CD4-positive, alpha-beta T cell (primary cell): ENCODE results near the gene NRL. TPM values are rescaled to one million over a fixed set of nuclear protein-coding genes. Genes with fewer than 3 reads are reported as not detected.
"Not testable (repeated sequence)": the region's sequence is repeated elsewhere in the genome, so short reads cannot be mapped to it uniquely, and the experiment has no call there.

Experiments
- ATAC-seq: fragments of 200-7000 bp; cut with Tn5 transposase; one replicate; pipeline ENCODE4 v1.10.0; 2022; ENCODE audit warnings: mild to moderate bottlenecking; ENCODE audit not compliant: poor library complexity
- CTCF ChIA-PET: fragments of 350-600 bp; sonication (Branson Sonifier 250); formaldehyde crosslinking; loops from one replicate; lab custom pipeline; 2021; ENCODE audit warnings: antibody characterized with exemption, inconsistent platforms; lab: Charles Lee
- POLR2A ChIA-PET: fragments of 350-600 bp; sonication (Branson Sonifier 250); formaldehyde crosslinking; loops from one replicate; lab custom pipeline; 2021; ENCODE audit warnings: antibody characterized with exemption, inconsistent platforms; lab: Charles Lee
- DNase-seq, 14 experiments: peaks; one replicate each; pipeline ENCODE4 v3.0.0-alpha.2; 2013 to 2020; ENCODE audit warnings: mixed read lengths in 2 of 14
- H3K27ac ChIP-seq, 2 donors: one replicate each; pipeline versions ENCODE4 v1.5.1 to v1.7.0; 2013; ENCODE audit warnings: low read length in 2 of 2, low read depth in 1 of 2, mild to moderate bottlenecking in 1 of 2
- H3K27me3 ChIP-seq, 2 experiments: 1 replicate in 1 of 2; 2 replicates in 1 of 2; pipeline versions ENCODE4 v1.6.1 to v1.7.0; 2013; ENCODE audit warnings: low read length in 2 of 2, control low read depth in 1 of 2, mild to moderate bottlenecking in 1 of 2, moderate library complexity in 1 of 2; ENCODE audit not compliant: insufficient read depth in 2 of 2, control insufficient read depth in 1 of 2
- H3K36me3 ChIP-seq: one replicate; pipeline ENCODE4 v1.6.1; 2013; ENCODE audit warnings: low read length, control low read depth; ENCODE audit not compliant: insufficient read depth
- H3K4me1 ChIP-seq: one replicate; pipeline ENCODE4 v1.6.1; 2013; ENCODE audit warnings: low read length, control low read depth; ENCODE audit not compliant: insufficient read depth
- H3K4me3 ChIP-seq: one replicate; pipeline ENCODE4 v1.5.1; 2013; ENCODE audit warnings: mild to moderate bottlenecking, low read length, moderate library complexity
- H3K9me3 ChIP-seq, 2 experiments: 1 replicate in 1 of 2; 2 replicates in 1 of 2; pipeline versions ENCODE4 v1.6.1 to v1.7.0; 2013; ENCODE audit warnings: low read length in 2 of 2, mild to moderate bottlenecking in 2 of 2, control low read depth in 1 of 2, moderate library complexity in 1 of 2; ENCODE audit not compliant: control insufficient read depth in 1 of 2, insufficient read depth in 1 of 2
- H3K27ac Mint-ChIP-seq: one replicate; pipeline ENCODE4 v1.8.0; 2020; ENCODE audit warnings: mixed read lengths
- H3K27me3 Mint-ChIP-seq: one replicate; pipeline ENCODE4 v1.8.0; 2021; ENCODE audit warnings: mixed read lengths
- H3K36me3 Mint-ChIP-seq: one replicate; pipeline ENCODE4 v1.8.0; 2021; ENCODE audit warnings: low read depth, mixed read lengths
- H3K4me1 Mint-ChIP-seq: one replicate; pipeline ENCODE4 v1.8.0; 2021; ENCODE audit warnings: low read depth, mixed read lengths
- H3K4me3 Mint-ChIP-seq: one replicate; pipeline ENCODE4 v1.8.0; 2020; ENCODE audit warnings: mild to moderate bottlenecking, mixed read lengths
- H3K9me3 Mint-ChIP-seq: one replicate; pipeline ENCODE4 v1.8.0; 2020; ENCODE audit warnings: mixed read lengths
- CTCF ChIP-seq: fragments of 200-600 bp; IDR thresholded peaks from one replicate; pipeline ENCODE4 v1.8.0; 2022; ENCODE audit warnings: antibody characterized with exemption, mild to moderate bottlenecking
- intact Hi-C, 2 experiments: fragments of 100-400 bp; cut with DNase I in 1 of 2; cut with micrococcal nuclease in 1 of 2; formaldehyde crosslinking; loops; one replicate each; pipeline versions ENCODE4 v1.15.1 to v1.9.0; 2023 to 2025; cut with DNase I, micrococcal nuclease
- total RNA-seq, 174 experiments: library from RNA in 2 of 174; stranded (reverse) in 2 of 174; gene quantifications; one replicate each; pipeline ENCODE4 v1.2.3 and lab custom pipeline; 2021 to 2026

Gene NRL
- total RNA-seq, 2 experiments from 2014 or later, result 1.6 to 1.9 TPM

DNA sequence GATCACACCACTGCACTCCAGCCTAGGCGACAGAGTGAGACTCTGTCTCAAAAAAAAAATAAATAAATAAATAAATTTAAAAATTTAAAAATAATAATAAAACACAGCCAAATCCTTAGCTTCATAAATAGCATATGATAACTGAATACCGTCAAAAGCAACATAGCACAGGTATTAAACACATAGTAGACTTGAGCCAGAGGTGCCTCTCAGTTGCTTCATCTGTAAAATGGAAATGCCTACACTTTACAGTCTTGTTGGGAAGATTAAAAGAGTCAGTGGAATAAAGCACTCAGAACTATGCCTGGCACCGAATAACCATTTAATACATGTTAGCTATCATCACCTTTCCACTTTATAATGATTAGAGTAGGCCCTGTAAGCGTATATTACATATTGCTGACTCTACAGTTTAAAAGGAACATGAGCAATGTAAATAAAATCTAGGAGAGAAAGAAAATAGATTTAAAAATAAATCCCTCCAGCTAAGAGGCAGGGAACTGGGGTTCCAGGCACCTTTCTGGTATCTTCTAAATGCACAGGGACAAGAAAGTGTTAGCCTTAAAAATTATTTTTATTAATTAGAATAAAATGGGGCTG, 8.0 kb downstream of the NRL start:
- ChIA-PET POLR2A (interaction anchor here (1.2 to 5.2 kb wide), 3 partner anchors 12 to 497 kb away, joined by 3 to 72 read pairs (median 3); partner anchors contain the start of gene PCK2), CTCF (interaction anchor here (1.2 to 5.3 kb wide), 6 partner anchors 12 to 70 kb away, joined by 3 to 63 read pairs (median 6); partner anchors contain the start of genes IRF9 and PCK2)
- H3K4me3 Mint-ChIP-seq, result no peak overlapping the region
- Histone ChIP-seq H3K4me3 (no peak overlapping the region), H3K4me1 (peaks cover 17% of the 10 kb centered on the region), H3K27me3 (no peaks in the 10 kb centered on the region), H3K36me3 (peaks cover 18% of the 10 kb centered on the region), H3K9me3 (no peaks in the 10 kb centered on the region), H3K27ac (no peak overlapping the region)
- peaks cover 10% of the 10 kb centered on the region for H3K4me1 Mint-ChIP-seq
- intact Hi-C loops, result loop anchor here in 1 of 2 experiments (5.0 kb wide), 1 partner anchor 119 kb away; the partner anchor contains the start of gene DHRS4L2
- H3K27ac Mint-ChIP-seq, result no peak overlapping the region
- no peaks in the 10 kb centered on the region for H3K27me3 Mint-ChIP-seq
- ATAC-seq (no peak), DNase-seq (no peak)
- peaks cover 22% of the 10 kb centered on the region for H3K36me3 Mint-ChIP-seq
- H3K9me3 Mint-ChIP-seq, result no peaks in the 10 kb centered on the region
- TF ChIP-seq CTCF, result no peak

DNA sequence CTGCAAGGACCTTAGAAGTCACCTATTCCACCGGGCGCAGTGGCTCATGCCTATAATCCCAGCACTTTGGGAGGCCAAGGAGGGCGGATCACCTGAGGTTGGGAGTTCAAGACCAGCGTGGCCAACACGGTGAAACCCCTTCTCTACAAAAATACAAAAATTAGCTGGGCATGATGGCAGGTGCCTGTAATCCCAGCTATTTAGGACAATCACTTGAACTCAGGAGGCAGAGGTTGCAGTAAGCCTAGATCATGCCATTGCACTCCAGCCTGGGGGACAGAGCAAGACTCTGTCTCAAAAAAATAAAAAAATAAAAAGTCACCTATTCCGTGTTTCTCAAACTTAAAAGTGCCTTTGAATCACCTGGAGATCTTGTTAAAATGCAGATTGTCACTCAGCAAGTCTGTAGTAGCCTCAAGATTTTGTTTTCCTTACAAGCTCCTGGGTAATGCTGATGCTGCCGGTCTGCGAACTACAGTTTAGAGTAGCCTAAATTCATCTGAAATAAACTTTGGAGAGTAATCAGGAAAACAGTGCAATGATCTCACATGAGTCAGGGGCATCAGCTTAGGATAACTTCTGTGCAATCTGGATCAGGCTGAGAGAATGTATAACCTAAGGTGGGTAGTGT, 9.0 kb downstream of the NRL start:
- not testable (repeated sequence) for DNase-seq, H3K4me1 Mint-ChIP-seq, H3K4me3 Mint-ChIP-seq, H3K27me3 ChIP-seq, H3K9me3 ChIP-seq, H3K4me3 ChIP-seq, H3K27me3 Mint-ChIP-seq, H3K27ac ChIP-seq, H3K9me3 Mint-ChIP-seq, ATAC-seq
- Histone ChIP-seq H3K4me1 (peaks cover 15% of the 10 kb centered on the region), H3K36me3 (peaks cover 28% of the 10 kb centered on the region)
- ChIA-PET CTCF (interaction anchor here (1.7 kb wide), 1 partner anchor 69 kb away, joined by 3 read pairs; no protein-coding TSS in a partner anchor), POLR2A (interaction anchor here (1.0 to 2.2 kb wide), 6 partner anchors 9 to 496 kb away, joined by 3 to 14 read pairs (median 3); partner anchors contain the start of genes DCAF11 and NRL)
- intact Hi-C loops, result loop anchor here in 1 of 2 experiments (5.0 kb wide), 1 partner anchor 118 kb away; the partner anchor contains the start of gene DHRS4L2
- H3K36me3 Mint-ChIP-seq, result peaks cover 29% of the 10 kb centered on the region
- peak overlapping the region; percentile 56 for H3K27ac Mint-ChIP-seq

DNA sequence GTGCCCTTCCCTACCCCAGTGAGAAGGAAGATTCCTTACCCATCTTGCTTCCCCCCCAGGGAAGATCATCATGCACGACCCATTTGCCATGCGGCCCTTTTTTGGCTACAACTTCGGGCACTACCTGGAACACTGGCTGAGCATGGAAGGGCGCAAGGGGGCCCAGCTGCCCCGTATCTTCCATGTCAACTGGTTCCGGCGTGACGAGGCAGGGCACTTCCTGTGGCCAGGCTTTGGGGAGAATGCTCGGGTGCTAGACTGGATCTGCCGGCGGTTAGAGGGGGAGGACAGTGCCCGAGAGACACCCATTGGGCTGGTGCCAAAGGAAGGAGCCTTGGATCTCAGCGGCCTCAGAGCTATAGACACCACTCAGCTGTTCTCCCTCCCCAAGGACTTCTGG, 11.3 kb downstream of the NRL start:
- intact Hi-C loops, result loop anchor here in 1 of 2 experiments (5.0 kb wide), 1 partner anchor 471 kb away; no protein-coding TSS in a partner anchor
- peaks cover 49% of the 10 kb centered on the region for H3K36me3 ChIP-seq
- no peak overlapping the region for H3K27ac ChIP-seq
- Mint-ChIP-seq H3K9me3 (no peaks in the 10 kb centered on the region), H3K4me3 (no peak overlapping the region), H3K36me3 (peaks cover 41% of the 10 kb centered on the region), H3K4me1 (peaks cover 2% of the 10 kb centered on the region), H3K27ac (no peak overlapping the region), H3K27me3 (no peaks in the 10 kb centered on the region)
- DNase-seq, result no peak
- H3K4me1 ChIP-seq, result peaks cover 3% of the 10 kb centered on the region
- TF ChIP-seq CTCF, result no peak
- no peak for ATAC-seq
- ChIA-PET CTCF (interaction anchor here (1.4 kb wide), 1 partner anchor 13 kb away, joined by 4 read pairs; no protein-coding TSS in a partner anchor), POLR2A (interaction anchor here (1.7 to 2.2 kb wide), 2 partner anchors 11 kb away, joined by 5 to 14 read pairs; partner anchors contain the start of genes DCAF11 and NRL)
- H3K9me3 ChIP-seq, result no peaks in the 10 kb centered on the region
- H3K4me3 ChIP-seq, result no peak overlapping the region
- no peaks in the 10 kb centered on the region for H3K27me3 ChIP-seq
